Right hindlimb (tissue), 1 donor: ENCODE data around the gene LMNA.
"Not testable (repeated sequence)": the region's sequence is repeated elsewhere in the genome, so short reads cannot be mapped to it uniquely, and the experiment has no call there.

Experiments
- DNase-seq: peaks from one replicate; pipeline ENCODE4 v3.0.0-alpha.2; 2018

LMNA gene

GRCh38 chr1:156167536-156167935 lies 53.0 kb downstream of the LMNA start:
- DNase-seq, result no peak

- DNase-seq, result no peak
These were observed 58.4 kb downstream of the LMNA start for GRCh38 chr1:156172696-156173470.

- no peak for DNase-seq
These were observed 62.2 kb downstream of the LMNA start for GRCh38 chr1:156176610-156177210.

- no peak for DNase-seq
These were observed 63.6 kb downstream of the LMNA start for GRCh38 chr1:156177919-156178654.

GRCh38 chr1:156180471-156180870 lies 66.0 kb downstream of the LMNA start:
- DNase-seq, result no peak

- DNase-seq, result not testable (repeated sequence)
These were observed 66.9 kb downstream of the LMNA start for GRCh38 chr1:156181391-156181924.

- not testable (repeated sequence) for DNase-seq
These were observed 67.7 kb downstream of the LMNA start for GRCh38 chr1:156182010-156182779.

- DNase-seq, result not testable (repeated sequence)
These were observed 72.1 kb downstream of the LMNA start for GRCh38 chr1:156186347-156187177.
